GM21528 (cell line): Measurements from ENCODE around the gene SLC7A9.
"Not testable (repeated sequence)": the region's sequence is repeated elsewhere in the genome, so short reads cannot be mapped to it uniquely, and the experiment has no call there.

ENCODE experiments used
- ATAC-seq: cut with Tn5 transposase; IDR thresholded peaks from one replicate; pipeline ENCODE4 v1.9.1; 2021; ENCODE audit warnings: mild to moderate bottlenecking, moderate library complexity; ENCODE audit not compliant: unreplicated experiment, low FRiP score

Gene SLC7A9

DNA sequence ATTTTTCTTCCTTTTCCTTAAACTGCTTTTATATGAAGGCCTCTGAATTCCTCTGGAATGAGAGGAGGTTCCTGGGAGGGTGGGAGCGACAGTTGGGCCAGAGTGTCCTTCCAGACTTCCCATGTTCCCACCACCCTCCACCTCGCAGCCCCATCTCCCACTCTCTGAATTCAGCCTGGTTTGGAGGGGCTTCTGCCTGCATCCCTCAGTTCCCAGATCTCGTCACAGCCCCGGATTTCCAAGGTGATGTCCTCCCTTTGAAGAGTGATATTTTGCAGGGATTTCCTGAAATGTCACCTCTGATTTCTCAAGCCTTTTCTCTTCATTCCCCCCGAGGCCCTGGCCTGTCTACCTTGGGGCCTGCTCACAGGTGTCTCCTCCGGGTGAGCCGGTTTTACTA is 16.7 kb upstream of the SLC7A9 start:
- ATAC-seq: no peak

DNA sequence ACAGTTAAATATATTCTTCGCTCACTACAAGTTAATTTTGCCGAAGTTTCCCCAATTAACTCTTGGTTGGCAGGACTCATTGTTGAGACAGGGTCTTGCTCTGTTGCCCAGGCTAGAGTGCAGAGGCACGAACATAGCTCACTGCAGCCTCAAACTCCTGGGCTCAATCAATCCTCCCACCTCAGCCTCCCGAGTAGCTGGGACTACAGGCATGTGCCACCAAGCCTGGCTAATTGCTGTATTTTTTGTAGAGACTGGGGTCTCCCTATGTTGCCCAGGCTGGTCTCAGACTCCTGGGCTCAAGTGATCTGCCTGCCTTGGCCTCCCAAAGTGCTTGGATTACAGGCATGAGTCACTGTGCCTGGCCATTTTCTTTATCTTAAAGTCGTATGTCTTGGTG is 15.7 kb upstream of the SLC7A9 start:
- ATAC-seq: not testable (repeated sequence)

DNA sequence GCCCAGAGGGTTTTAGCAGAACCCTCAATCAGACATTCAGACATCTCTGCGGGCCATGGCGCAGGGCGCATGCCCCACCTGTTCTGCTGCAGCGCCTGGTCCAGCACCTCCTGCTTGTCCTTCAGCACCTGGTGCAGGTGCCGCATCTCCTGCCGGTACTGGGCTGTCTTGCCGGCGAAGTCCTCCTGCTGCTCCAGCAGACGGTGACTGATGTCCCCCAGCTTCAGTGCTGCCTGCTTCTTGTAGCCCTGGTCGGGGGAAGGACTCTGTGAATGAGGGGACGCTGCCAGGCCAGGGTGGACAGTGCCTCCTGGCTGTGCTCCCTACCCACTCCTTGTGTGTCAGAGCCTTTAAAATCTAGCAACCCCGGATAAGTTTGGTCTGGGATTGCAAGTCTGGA is 12.2 kb upstream of the SLC7A9 start:
- no peak for ATAC-seq

DNA sequence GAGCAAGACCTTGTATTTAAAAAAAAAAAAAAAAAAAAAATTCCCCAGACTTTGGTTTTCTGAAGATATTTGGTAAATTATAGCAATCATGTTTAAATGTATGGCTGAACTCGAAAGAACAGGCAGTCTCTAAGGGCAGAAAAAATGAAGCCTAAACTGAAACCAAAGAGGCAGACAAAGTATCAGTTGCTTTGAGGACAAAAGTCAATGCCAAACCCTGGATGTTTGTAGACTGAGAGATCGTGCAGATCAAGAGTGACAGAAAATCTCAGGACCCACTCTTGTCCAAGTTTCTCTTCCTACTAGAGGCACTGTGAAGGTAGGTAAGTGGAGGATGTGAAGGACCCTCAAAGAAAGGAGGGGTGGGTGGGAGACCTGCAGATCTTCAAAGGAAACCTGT is 11.1 kb upstream of the SLC7A9 start:
- ATAC-seq: no peak

DNA sequence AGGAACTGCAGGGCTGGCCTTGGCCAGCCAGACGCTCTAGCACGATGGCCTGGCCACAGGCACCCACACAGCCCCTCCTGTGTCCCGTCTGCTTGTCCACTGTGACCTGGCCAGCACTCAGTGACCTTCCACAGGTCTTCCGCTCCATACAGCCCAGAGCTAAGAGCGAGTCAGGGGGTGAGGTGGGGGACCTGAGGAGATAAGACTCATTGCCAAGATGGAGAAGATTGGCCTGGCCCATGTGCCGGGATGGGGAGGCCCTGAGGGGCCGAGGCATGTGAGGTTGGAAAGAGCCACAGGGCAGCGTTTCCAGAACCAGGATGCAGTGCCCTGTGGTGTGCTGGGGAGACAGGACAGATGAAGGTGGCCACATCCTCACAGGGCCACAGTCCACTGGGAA is 10.2 kb upstream of the SLC7A9 start:
- ATAC-seq: no peak

DNA sequence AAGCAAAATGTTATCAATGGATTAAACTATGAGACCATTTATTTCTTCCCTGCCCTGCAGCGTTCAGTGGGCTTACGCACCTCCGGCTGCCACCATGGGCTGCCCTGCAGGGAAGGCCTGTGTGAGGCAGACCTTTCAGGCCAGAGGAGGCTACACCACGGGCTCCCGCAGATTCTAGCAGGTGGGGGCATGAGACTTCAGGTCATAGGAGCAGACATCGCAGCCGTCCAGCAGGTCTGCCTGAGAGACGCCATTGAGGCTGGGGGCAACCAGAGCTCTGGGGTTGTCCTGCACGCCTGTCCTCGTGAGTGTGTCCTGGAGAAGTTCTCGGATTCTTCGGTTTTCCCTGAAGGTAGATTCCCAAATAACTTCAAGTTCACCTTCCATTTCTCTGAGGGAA is 9.4 kb upstream of the SLC7A9 start:
- no peak for ATAC-seq

DNA sequence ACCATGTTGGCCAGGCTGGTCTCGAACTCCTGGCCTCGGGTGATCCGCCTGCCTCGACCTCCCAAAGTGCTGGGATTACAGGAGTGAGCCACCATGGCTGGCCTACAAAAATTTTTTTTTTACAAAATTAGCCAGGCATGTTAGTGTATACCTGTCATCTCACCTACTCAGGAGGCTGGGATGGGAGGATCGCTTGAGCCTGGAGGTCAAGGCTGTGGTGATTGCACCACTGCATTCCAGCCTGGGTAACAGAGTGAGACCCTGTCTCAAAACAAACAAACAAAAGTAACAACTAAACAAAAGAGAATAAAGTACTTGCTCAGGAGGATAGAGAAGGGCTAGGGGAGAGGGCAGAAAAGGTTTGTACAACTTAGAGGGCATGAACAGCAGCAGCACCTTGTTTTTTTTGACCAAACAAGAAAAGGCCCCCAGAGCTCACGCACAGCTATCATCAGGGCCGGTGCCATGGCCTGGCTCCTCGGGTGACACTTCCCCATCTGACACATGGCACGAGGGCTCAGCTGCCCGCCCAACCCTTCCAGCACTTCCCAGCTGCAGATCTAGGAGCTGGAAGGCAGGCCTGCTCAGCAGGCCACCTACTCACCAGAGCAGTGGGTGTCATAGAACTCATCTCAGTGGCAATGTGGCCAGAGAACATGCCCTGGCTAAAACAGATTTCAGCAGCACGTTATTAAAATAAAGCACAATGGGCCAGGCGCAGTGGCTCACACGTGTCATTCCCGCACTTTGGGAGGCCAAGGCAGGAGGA is 8.6 kb upstream of the SLC7A9 start:
- no peak for ATAC-seq

DNA sequence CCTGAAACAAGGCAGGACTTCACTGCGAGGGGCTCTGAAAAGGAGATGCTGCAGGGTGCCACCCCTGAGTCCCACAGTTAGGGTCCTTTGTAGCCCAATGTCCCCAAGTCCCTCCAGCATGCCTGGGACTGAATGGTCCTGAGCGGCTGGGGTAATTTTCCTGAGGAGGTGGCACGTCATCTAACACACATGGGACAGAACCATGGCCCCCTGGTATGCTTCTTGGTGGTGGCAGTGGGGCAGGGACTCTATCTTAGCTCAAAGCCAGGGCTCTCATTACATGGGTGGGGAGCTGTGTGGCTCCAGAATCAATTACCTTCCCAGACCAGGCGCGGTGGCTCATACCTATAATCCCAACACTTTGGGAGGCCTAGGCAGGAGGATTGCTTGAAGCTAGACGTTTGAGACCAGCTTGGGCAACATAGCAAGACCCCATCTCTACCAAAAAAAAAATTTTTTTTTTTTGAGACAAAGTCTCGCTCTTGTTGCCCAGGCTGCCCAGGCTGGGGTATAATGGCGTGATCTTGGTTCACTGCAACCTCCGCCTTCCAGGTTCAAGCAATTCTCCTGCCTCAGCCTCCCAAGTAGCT is 7.9 kb upstream of the SLC7A9 start:
- no peak for ATAC-seq

DNA sequence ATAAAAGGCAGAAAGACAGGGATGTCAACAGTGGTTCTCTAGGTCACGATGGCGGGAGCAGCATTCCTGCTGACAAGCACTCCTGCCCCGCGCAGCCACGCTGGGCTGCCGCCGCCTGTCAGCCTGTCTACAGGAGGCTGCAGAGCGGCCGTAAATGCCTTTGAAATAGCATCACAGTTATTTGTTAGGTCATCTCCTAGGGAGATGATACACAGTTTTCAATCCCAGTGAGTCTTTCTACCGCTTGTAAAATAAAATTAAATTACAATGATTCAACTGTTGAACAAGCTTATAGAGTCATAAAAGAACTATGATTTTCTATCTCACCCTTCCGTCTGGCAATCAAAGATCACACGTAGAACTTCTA is 7.3 kb upstream of the SLC7A9 start:
- no peak for ATAC-seq

DNA sequence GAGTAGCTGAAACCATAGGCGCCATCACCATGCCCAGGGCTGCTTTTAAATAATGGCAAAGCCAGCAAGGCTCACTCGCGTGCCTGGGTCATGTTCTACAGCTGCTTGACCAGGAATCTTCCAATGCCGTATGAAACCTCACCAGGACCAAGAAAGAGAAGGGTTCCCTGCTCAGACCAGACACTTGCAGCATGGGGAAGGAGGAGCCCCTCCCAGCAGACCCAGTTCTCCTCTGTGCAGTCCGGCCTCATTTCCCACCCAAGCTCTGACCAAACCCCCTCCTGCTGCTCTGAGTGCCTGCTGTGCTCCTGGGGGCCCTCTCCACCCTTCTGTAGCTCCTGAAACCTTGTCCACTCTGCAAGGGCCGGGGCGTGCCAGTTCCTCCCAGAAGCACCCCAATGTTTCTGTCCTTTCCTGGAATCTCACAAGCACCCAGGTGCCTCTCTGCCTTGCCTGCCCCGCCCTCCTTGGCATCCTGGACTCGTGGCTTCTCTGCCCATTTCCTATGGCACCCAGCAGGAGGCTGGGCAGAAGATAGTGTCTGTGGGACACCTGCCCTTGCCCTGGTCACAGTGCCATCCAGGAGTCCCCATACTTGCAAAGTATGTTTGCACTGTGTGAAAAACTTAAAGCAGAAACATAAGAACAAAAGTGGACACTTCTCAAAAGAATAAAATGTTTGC is 6.8 kb upstream of the SLC7A9 start:
- no peak for ATAC-seq

DNA sequence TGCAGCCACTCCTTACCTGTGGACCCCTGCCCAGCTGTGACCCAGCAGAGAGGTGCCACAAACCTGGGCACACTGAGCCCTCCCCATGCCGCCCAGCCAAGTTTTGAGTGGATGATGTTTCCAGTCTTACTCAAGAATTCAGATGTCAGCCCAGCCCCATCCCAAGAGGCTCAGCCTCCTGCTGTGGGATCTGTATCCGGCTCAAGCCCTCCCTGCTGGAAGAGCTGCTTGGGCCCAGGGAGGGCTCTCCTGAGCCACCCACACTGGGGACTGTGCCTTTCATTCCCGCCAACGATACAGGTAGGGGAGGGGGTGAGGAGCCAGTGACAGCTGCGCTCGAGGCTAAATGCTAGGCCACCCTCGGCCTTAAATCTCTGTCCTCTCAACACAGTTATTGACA is 5.9 kb upstream of the SLC7A9 start:
- ATAC-seq: no peak

DNA sequence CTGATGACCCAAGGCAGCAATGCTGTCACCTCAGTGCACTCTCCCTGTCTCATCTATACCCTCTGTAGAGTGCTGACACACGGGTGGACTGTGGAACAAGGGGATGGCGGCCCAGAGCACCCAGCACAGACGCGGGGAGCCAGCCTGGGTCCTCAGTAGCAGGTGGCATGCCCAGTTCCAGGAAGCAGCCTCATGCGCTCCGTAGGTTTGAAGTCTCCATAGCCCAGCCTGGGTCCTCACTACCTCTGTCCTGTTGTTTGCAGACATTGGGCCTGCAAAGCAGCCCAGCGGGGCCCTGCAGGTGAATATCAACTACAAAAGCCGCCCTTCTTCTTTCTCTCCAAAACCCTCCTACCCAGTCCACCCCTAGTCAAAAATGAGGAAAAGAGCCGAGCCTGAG is 5.0 kb upstream of the SLC7A9 start:
- no peak for ATAC-seq

DNA sequence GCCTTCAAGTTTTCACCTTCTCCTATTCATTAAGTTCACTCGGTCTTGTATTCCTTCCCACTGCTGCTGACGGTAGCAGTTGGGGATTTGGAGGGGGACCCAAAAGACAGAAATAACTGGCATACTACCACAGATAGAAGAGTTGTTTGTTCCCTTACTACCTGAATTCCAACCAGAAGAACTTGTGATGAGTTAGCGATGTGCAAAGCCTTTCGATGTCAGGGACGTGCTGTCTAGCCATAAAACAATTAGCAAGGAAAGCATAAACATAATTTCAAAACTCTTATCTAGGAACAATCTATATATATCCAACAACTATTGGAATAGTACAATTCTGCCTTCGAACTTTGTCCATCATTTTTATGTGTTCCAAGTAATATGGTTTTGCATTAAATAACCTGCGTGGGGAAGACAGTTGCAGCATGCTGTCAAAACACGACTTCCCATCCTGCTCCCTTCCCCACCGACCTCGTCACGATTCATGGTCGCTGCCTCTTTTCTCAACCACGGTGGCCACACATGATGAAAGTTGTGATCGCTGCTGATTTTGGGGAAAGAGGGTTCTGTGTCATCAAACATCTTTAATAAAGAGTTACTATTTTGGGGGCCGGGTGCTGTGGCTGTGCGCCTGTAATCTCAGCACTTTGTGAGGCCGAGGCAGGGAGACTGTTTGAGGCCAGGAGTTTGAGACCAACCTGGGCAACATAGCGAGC is 3.8 kb upstream of the SLC7A9 start:
- ATAC-seq: no peak

DNA sequence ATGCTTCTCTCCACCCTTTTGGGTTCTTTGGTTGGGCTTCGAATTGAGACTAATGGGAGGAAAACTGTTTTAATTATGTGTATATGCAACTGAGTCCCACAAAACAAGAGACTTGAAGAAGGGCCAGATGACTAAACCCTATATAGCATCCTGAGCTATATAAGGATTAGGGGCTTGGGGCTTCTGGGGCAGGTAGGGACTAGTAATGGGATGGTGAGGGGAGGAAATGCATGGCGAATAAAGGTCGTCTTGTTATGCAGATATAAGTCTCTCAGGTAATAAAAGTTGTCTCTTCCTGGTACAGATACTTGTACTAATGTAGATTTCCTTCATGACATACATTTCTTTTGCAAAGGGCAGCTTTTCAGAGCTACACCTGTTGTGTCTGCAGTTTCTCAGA is 2.8 kb upstream of the SLC7A9 start:
- ATAC-seq: no peak

DNA sequence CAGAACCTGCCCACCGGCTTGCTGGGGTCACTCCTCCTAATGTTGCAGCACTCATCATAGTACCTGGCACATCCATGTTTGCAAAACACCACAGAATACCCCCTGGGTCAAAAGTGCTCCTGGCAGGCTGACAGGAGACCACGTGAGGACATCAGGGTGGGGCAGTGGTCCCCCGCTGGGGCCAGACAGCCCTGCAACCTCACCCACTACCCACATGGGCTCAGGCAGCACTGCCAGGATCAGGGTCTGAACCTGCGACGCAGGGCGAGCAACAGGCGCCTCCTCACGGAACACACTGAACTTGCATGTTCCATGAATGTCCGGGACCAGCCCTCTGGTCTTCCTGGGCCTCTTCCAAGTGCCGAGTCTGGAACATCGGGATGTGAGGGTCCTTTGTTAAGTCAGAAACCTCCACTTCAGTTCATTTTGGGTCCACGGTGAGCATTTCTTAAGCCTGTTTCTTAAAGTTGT is 1.4 kb upstream of the SLC7A9 start:
- no peak for ATAC-seq

DNA sequence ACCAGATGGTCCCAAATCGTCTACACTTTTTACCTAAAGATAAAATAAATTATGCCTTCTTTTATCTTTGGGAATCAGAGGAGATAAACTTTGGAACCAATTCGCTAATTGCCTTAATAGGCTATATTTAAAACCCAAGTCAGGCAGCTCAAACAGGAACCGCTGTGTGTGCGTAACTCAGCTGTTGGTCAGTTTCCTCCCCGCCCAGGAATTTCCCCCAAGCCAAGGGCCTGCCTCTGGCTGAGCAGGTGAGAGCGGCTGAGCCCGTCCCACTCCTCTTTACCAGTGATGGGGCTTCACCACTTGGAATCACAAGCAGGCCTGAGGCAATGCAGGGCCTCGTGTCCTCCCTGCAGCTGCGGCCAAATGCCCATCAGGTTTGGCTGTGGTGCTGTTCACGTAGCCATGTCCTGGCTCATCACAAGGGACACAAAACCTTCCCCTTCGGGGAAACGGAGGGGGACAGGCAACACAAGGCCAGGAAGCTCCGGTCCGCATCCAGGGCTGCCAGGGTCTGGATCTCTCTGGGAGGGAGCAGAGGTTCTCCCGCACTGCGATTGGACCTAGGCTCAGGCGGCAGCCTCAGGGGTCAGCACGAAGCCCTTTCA is 503 bp upstream of the SLC7A9 start:
- no peak for ATAC-seq

DNA sequence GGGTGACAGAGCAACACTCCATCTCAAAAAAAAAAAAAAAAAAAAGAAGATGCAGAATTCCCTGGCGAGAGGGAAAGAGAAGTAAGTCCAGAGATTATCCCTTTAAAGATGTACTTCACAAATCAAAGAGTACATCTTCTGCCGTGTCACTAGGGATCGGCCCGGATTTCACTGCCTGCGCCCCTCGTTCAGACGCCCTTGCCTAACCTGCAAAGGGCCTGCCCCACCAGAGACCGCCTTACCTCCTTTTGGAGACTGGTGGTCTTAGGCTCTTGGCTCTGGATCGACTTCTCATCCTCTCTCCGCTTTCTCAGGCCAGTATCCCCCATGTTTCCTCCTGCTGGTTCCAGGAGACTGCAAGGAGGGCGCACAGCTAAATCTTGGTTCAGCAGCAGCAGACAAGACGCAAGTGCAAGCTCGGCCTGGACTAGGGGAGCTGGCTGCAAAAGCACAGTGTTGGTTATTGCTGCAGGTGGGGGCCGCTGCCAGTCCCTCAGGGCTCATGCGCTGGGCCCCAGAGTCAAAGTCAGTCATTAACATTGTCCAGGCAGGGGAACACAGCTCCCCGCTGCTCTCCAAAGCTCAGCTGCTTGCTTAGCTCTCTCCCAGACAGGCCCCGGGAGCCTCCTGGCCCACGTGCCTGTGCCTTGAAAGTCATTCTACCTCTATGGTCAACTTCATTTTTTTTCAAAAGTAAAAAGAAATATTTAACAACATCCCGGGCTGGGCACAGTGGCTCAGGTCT is 1.2 kb downstream of the SLC7A9 start:
- ATAC-seq: no peak

DNA sequence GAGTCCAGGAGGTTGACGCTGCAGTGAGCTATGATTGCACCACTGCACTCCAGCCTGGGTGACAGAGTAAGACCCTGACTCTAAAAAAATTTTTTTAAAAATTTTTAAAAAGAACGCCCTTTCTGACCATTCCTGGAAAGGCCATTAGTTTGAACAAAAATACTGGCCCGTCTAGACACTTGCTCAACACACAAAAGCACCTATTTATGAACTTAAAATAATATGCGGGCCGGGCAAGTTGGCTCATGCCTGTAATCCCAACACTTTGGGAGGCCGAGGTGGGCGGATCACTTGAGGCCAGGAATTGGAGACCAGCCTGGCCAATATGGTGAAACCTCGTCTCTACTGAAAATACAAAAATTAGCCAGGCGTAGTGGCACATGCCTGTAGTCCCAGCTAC is 2.1 kb downstream of the SLC7A9 start:
- ATAC-seq: not testable (repeated sequence)

DNA sequence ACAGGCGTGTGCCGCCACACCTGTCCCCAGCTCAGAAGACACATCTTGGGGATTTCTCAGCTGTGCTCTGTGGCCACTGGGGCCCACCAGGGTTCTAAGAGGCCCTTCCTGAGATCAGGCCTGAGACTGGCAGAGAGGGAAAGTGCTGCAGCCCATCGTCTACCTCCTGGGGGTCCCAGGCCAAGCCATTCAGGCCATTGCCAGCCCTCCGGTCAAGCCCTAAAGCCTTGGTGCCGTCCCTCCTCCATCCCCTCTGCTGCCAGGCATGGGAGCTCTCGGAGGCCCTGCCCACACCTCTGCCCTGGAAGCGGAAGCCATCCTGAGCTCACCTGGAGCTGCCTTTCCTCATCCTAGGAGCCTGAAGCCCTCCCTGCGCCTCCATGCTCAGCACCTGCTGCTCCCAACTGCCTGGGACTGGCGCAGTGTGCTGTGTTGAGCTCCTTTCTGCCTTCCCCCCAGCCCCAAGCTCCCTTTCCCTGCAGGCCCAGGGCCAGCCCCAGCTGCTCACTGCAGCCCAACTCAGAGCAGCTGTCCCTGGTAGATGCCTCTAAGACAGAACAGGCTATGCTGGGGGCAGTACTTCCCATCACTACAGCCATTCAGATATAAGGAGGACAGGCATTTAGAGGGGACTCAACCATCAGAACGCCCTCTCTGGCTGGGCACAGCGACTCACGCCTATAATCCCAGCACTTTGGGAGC is 2.9 kb downstream of the SLC7A9 start:
- ATAC-seq: no peak

DNA sequence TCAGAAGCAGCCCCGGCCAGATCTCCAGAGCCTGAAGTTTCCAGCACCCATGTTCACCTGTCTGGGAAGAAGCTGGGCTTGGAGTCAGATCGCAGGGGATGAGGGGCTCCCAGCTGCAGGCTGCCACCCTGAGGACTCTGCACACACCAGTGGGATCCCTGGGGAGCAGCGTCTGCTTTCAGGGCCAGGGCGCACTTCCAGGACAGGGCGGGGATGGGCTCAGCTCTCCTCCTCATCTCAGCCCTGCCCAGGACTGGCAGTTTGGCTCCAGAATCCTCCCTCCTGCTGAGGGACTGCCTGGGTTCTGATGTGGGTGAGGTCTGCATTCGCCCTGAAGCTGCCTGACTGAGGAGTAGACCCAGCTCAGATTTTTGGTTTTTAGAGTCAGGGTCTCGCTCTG is 3.5 kb downstream of the SLC7A9 start:
- ATAC-seq: no peak
